GM12878 (cell line): ENCODE measurements around the gene RTP5. TPM values are rescaled to one million over a fixed set of nuclear protein-coding genes. Genes with fewer than 3 reads are reported as not detected.

Source experiments
- ATAC-seq: fragments of 200-7000 bp; cut with Tn5 transposase; 3 replicates; pipeline ENCODE4 v1.9.1; 2020; ENCODE audit warnings: mild to moderate bottlenecking, moderate library complexity
- BruUV-seq: library from RNA; stranded (reverse); fragments of 400-500 nt; replicated peaks from 2 replicates; lab custom pipeline; 2021; lab: Mats Ljungman, UMichigan
- CTCF ChIA-PET: fragments of 300-600 bp; sonication (Branson Sonifier 250); formaldehyde crosslinking; extraction: SDS; loops from one replicate; lab custom pipeline; 2021; ENCODE audit warnings: inconsistent platforms; lab: Yijun Ruan, JAX
- POLR2A ChIA-PET: fragments of 350-600 bp; formaldehyde crosslinking; extraction: SDS; loops from one replicate; lab custom pipeline; 2021; ENCODE audit warnings: inconsistent platforms; lab: Charles Lee
- RAD21 ChIA-PET: fragments of 300-600 bp; sonication (Branson Sonifier 250); formaldehyde crosslinking; loops from one replicate; lab custom pipeline; 2023; ENCODE audit warnings: antibody characterized with exemption; ENCODE audit not compliant: unreplicated experiment; lab: Charles Lee
- SMC1A ChIA-PET: fragments of 300-600 bp; sonication (Branson Sonifier 250); formaldehyde crosslinking; loops from one replicate; lab custom pipeline; 2023; ENCODE audit not compliant: unreplicated experiment, uncharacterized antibody; lab: Charles Lee
- DNase-seq: peaks from one replicate; pipeline ENCODE4 v3.0.0-alpha.2; 2011; ENCODE audit warnings: low read depth, low spot score
- FAIRE-seq: peaks from 3 replicates; lab custom pipeline; 2011; peaks lifted over from hg19 to GRCh38; lab: Jason Lieb, UNC
- H2AFZ ChIP-seq: 2 replicates; pipeline ENCODE4 v1.6.0; 2011; ENCODE audit warnings: low read depth, low read length, control low read depth; ENCODE audit not compliant: control insufficient read depth
- H3K27ac ChIP-seq: 2 replicates; pipeline ENCODE4 v1.5.1; 2011; ENCODE audit warnings: control low read depth; ENCODE audit not compliant: control insufficient read depth, insufficient read depth
- H3K27me3 ChIP-seq, 2 experiments: replicated peaks in 1 of 2; 2 replicates each; pipeline versions ENCODE4 v1.6.0 to v1.6.1; 2011; ENCODE audit warnings: low read length in 1 of 2; ENCODE audit not compliant: control insufficient read depth in 2 of 2, insufficient read depth in 2 of 2
- H3K36me3 ChIP-seq, 2 experiments: 2 replicates each; pipeline ENCODE4 v1.5.1; 2011; ENCODE audit warnings: low read length in 1 of 2; ENCODE audit not compliant: control insufficient read depth in 2 of 2, insufficient read depth in 2 of 2
- H3K4me1 ChIP-seq: 2 replicates; pipeline ENCODE4 v1.6.1; 2011; ENCODE audit warnings: mild to moderate bottlenecking, low read length, moderate library complexity, mixed read lengths; ENCODE audit not compliant: control insufficient read depth, insufficient read depth
- H3K4me2 ChIP-seq: 2 replicates; pipeline ENCODE4 v1.6.0; 2011; ENCODE audit warnings: control low read depth; ENCODE audit not compliant: control insufficient read depth, insufficient read depth
- H3K4me3 ChIP-seq: fragments of 200-600 bp; sonication (generic); 2 replicates; pipeline ENCODE4 v1.5.1; 2016
- H3K79me2 ChIP-seq: 2 replicates; pipeline ENCODE4 v1.6.0; 2011; ENCODE audit warnings: low read length; ENCODE audit not compliant: control insufficient read depth, insufficient read depth
- H3K9ac ChIP-seq: 2 replicates; pipeline ENCODE4 v1.8.0; 2011; ENCODE audit warnings: low read length, control low read depth, mixed read lengths; ENCODE audit not compliant: control insufficient read depth, insufficient read depth
- H3K9me3 ChIP-seq: replicated peaks from 3 replicates; pipeline ENCODE4 v1.5.1; 2011; ENCODE audit warnings: mild to moderate bottlenecking, low read length; ENCODE audit not compliant: control insufficient read depth, insufficient read depth
- H4K20me1 ChIP-seq: 2 replicates; pipeline ENCODE4 v1.6.0; 2011; ENCODE audit not compliant: control insufficient read depth, insufficient read depth
- EGR1 ChIP-seq, 2 experiments: IDR thresholded peaks; 1 replicate in 1 of 2; 2 replicates in 1 of 2; pipeline ENCODE4 v1.6.1; 2011 to 2012; ENCODE audit warnings: low read depth in 2 of 2, low read length in 2 of 2, borderline replicate concordance in 1 of 2, mild to moderate bottlenecking in 1 of 2, moderate library complexity in 1 of 2
- GATAD2B ChIP-seq: fragments of 450-650 bp; conservative IDR thresholded peaks from 2 replicates; pipeline ENCODE4 v1.6.1; 2017; ENCODE audit warnings: low read depth, mild to moderate bottlenecking, moderate library complexity
- KAT2A ChIP-seq: conservative IDR thresholded peaks from 2 replicates; pipeline ENCODE4 v1.6.1; 2011; ENCODE audit warnings: low read depth, low read length; ENCODE audit not compliant: control insufficient read depth
- MXI1 ChIP-seq: fragments of 150-350 bp; IDR thresholded peaks from 2 replicates; pipeline ENCODE4 v1.6.1; 2011; ENCODE audit warnings: low read depth, mild to moderate bottlenecking, inconsistent platforms, low read length, improper control_type of control experiment
- ZBTB4 ChIP-seq: fragments of 450-650 bp; formaldehyde crosslinking; IDR thresholded peaks from 2 replicates; pipeline ENCODE4 v1.4.0; 2022; ENCODE audit warnings: mild to moderate bottlenecking, moderate library complexity
- WGBS: methylation state at CpG from one replicate; pipeline ENCODE4 v1.1.6; 2016; ENCODE audit warnings: low lambda C conversion rate; ENCODE audit not compliant: insufficient replicate concordance, insufficient coverage; ENCODE audit errors: missing lambda C conversion rate; 5-methylcytosine and 5-hydroxymethylcytosine counted together
- in situ Hi-C: fragments of 300-500 bp; cut with MboI; formaldehyde crosslinking; loops from 9 replicates; pipeline ENCODE4 v1.14.3; 2018; ENCODE audit warnings: mixed read lengths
- intact Hi-C: fragments of 100-400 bp; cut with micrococcal nuclease; formaldehyde crosslinking; loops from one replicate; pipeline ENCODE4 v1.14.2; 2022; ENCODE audit not compliant: unreplicated experiment
- polyA plus RNA-seq, 11 experiments: library from polyadenylated mRNA; depleted of rRNA in 4 of 11; unstranded in 6 of 11; stranded (reverse) in 5 of 11; fragments of >200 nt; fragmentation: Nextera tagmentation in 4 of 11; fragmentation: Illumina TruSeq in 1 of 11; extraction: Ambion mirVana in 4 of 11; extraction: Trizol in 1 of 11; gene quantifications; 1 replicate in 1 of 11; 2 replicates in 10 of 11; pipeline versions ENCODE4 v1.2.1 to v1.2.3, GENCODE V29; 2011 to 2016; ENCODE audit warnings: inconsistent platforms in 2 of 11, missing spikeins in 2 of 11, low read depth in 1 of 11
- total RNA-seq, 4 experiments: library from RNA; depleted of rRNA in 3 of 4; stranded (reverse); fragments of >200 nt in 3 of 4; fragmentation: Illumina TruSeq in 1 of 4; extraction: Trizol in 1 of 4; gene quantifications; 2 replicates each; pipeline versions ENCODE4 v1.2.1 to v1.2.3, GENCODE V29; 2013 to 2021

Gene RTP5
- total and polyA plus RNA-seq, 10 of the 15 experiments (the other 5 are each of a cell fraction or from before 2014, with no cell fraction given): 0.05 TPM; not detected in 9

GRCh38 chr2:241843321-241844065 is 26.0 kb upstream of the RTP5 start:
- ChIA-PET RAD21 (interaction anchor here (0.7 to 1.2 kb wide), 5 partner anchors 16 to 141 kb away, joined by 3 to 16 read pairs (median 5); partner anchors contain the start of gene ING5), POLR2A (interaction anchor here (0.6 to 1.8 kb wide), 5 partner anchors 16 to 225 kb away, joined by 3 to 26 read pairs (median 3); partner anchors contain the start of gene PDCD1), CTCF (no interaction called here), SMC1A (interaction anchor here (0.7 to 1.0 kb wide), 2 partner anchors 25 to 80 kb away, joined by 3 to 5 read pairs; no protein-coding TSS in a partner anchor)
- TSS peak; percentile 88 for BruUV-seq
- Histone ChIP-seq H3K4me2 (peak overlapping the region; percentile 96), H3K9ac (peak overlapping the region; percentile 44), H2AFZ (peak overlapping the region; percentile 89; the same call in 1 of the 2 replicates), H3K27ac (peak overlapping the region; percentile 58; the same call in 1 of the 2 replicates), H3K27me3 (no peaks in the 10 kb centered on the region; a peak in 1 of 4 replicates), H3K4me3 (peak overlapping the region; percentile 43; the same call in 1 of the 2 replicates), H3K79me2 (no peaks in the 10 kb centered on the region), H3K4me1 (peaks cover 23% of the 10 kb centered on the region), H3K9me3 (no peaks in the 10 kb centered on the region), H3K36me3 (no peaks in the 10 kb centered on the region), H4K20me1 (no peaks in the 10 kb centered on the region)
- peak in 1 of 2 experiments; percentile 79; a peak in 2 of 3 replicates for TF ChIP-seq EGR1 (IDR thresholded peaks at IDR 0.05; ENCODE audit: borderline replicate concordance in 1 of 2, low read depth in 2 of 2, low read length in 2 of 2)
- TF ChIP-seq GATAD2B: 0 out of 2 replicates have a peak, but pooled peaks have one; percentile 13
- TF ChIP-seq KAT2A: no peak
- no peak for TF ChIP-seq MXI1
- TF ChIP-seq ZBTB4 (CRISPR knock-in tag): no peak
- intact Hi-C loops (loop anchor here (5.0 to 10.0 kb wide), 2 partner anchors 41 to 109 kb away; partner anchors contain the start of gene D2HGDH), in situ Hi-C loops (no loop called here)
- no peak for FAIRE-seq
- 52% methylated on average over 27 of the region's 52 CpGs for WGBS
- DNase-seq: no peak
- peak; percentile 12 for ATAC-seq
